Right forelimb (tissue), 1 donor: ENCODE results near the gene RAD17.
A peak's percentile ranks its signal among the peaks of the same experiment; 100 is the strongest.
"Not testable (repeated sequence)": the region's sequence is repeated elsewhere in the genome, so short reads cannot be mapped to it uniquely, and the experiment has no call there.

Experiments
- DNase-seq: peaks from one replicate; pipeline ENCODE4 v3.0.0-alpha.2; 2018

Gene RAD17

GRCh38 chr5:69404659-69405330, 35.2 kb downstream of the RAD17 start:
- DNase-seq = no peak

- peak; percentile 47 for DNase-seq
Measured at GRCh38 chr5:69414885-69415583, 45.4 kb downstream of the RAD17 start, which contains the start of gene MARVELD2. TSS of gene MARVELD2 (plus strand) at chr5:69415116. CDS start at chr5:69419386, 4,270 bp downstream.

DNA sequence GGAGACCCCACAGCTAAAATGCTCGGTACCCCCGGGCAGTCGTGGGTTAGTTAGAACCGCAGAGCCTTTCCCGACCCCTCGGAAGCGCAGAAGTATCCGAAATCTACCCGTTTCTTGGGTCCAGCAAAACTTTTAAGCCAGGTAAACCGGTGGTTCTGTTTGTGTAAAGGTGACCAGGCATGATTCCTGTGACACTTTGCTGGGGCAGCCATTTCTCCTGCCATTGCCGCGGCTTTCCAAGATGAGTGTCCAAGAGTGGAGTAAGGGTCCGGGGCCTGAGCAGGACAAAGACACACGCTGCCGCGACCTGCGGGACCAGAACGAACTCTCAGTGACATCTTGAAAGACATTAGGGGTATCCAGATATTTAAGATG, 46.0 kb downstream of the RAD17 start:
- no peak for DNase-seq

- DNase-seq = no peak
Measured at GRCh38 chr5:69416180-69416579, 46.6 kb downstream of the RAD17 start.

DNA sequence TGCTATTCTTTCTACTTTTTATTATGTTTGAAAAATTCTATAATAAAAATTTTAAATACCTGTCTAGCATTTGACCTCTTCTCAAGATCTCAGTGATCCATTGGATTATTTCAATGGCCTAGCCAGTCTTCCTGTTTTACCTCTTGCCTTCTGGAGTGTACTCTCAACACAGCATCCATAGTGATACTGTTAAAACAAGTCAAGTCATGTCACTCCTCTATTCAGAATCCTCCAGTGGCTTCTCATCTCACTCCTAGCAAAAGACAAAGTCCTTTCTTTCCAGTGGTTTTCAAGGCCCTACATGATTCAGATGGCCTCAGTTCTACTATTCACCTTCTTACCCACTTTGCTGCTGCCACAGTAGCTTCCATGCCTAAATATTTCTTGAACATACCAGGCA, 47.1 kb downstream of the RAD17 start:
- no peak for DNase-seq

- DNase-seq = no peak
Measured at GRCh38 chr5:69418554-69418953, 48.9 kb downstream of the RAD17 start.

DNA sequence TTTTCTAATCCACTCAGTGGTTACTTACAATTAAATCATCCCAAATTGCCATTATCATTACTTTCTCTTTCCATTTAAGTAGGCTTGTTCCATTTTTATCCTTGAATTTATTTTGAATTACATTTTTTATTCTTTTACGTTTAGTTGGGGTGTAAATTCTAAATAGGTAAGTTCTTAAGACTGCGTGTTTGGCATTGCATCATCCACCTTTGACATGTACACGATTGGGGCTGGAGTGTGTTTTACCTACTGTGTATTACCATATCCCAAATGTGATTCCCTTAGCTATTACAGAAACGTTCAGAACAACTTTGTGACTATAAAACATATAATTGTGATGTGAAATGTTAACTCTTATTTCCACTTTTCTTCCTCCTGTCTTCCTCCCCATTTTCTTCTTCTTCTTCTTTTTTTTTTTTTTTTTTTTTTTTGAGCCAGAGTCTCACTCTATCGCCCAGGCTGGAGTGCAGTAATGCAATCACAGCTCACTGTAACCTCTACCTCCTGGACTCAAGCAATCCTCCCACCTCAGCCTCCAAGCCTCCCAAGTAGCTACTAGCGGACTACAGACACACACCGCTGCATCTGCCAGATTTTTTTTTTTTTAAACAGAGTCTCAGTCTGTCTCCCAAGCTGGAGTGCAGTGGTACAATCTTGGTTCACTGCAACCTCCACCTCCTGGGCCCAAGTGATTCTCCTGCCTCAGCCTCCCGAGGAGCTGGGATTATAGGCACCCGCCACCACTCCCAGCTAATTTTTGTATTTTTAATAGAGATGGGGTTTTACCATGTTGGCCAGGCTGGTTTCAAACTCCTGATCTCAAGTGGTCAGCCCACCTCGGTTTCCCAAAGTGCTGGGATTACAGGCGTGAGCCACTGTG, 62.0 kb downstream of the RAD17 start:
- no peak for DNase-seq

- DNase-seq = no peak
Measured at GRCh38 chr5:69432412-69433206, 63.0 kb downstream of the RAD17 start.

DNA sequence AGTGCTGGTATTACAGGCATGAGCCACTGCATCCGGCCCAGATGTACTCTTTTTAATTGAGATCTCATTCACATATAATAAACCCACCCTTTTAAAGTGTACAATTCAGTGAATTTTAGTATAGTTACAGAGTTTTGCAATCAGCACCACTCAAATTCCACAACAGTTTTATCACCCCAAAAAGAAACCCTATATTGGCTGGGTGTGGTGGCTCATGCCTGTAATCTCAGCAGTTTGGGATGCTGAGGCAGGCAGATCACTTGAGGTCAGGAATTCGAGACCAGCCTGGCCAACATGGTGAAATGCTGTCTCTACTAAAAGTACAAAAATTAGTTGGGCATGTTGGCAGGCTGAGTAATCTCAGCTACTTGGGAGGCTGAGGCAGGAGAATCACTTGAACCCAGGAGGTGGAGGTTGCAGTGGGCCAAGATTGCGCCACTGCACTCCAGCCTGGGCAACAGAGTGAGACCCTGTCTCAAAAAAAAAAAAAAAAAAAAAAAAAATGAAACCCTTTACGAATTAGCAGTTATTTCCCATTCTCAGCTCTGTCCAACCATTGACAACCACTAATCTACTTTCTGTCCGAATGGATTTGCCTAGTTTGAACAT, 65.8 kb downstream of the RAD17 start:
- DNase-seq = not testable (repeated sequence)

- DNase-seq = no peak
Measured at GRCh38 chr5:69444127-69444754, 74.6 kb downstream of the RAD17 start.

- DNase-seq = no peak
Measured at GRCh38 chr5:69449511-69449910, 79.9 kb downstream of the RAD17 start.

GRCh38 chr5:69450116-69450515, 80.5 kb downstream of the RAD17 start:
- DNase-seq = no peak

- not testable (repeated sequence) for DNase-seq
Measured at GRCh38 chr5:69450527-69450926, 80.9 kb downstream of the RAD17 start.

DNA sequence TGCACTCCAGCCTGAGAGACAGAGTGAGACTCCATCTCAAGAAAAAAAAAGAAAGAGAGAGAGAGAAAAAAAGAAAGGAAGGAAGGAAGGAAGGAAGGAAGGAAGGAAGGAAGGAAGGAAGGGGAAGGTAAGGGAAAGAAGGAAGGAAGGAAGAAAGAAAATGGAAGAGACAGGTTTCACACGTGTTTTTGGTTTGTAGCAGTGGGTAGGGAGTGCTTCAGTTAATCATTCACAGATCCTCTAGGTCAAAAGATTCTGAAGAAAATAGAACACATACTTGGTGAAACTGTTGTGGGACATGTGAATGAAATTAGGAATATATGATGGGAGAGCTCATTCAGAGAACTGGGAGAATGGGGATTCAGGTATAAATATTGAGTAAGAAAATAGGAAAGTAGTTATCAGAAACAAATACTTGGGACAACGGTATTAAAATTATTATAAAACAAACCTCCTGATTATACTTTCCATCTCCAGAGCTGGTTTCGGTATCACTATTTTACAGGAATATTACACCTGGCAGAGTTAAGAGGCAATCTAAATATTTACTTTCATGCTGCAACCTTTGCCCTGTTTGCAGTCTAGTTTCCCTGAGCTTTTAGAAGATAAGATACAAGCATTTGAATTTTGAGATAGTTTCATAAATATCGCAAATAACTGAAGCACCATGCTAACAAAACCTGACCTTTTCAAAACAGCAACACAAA, 82.5 kb downstream of the RAD17 start:
- DNase-seq = no peak

- not testable (repeated sequence) for DNase-seq
Measured at GRCh38 chr5:69453487-69453886, 83.9 kb downstream of the RAD17 start.

DNA sequence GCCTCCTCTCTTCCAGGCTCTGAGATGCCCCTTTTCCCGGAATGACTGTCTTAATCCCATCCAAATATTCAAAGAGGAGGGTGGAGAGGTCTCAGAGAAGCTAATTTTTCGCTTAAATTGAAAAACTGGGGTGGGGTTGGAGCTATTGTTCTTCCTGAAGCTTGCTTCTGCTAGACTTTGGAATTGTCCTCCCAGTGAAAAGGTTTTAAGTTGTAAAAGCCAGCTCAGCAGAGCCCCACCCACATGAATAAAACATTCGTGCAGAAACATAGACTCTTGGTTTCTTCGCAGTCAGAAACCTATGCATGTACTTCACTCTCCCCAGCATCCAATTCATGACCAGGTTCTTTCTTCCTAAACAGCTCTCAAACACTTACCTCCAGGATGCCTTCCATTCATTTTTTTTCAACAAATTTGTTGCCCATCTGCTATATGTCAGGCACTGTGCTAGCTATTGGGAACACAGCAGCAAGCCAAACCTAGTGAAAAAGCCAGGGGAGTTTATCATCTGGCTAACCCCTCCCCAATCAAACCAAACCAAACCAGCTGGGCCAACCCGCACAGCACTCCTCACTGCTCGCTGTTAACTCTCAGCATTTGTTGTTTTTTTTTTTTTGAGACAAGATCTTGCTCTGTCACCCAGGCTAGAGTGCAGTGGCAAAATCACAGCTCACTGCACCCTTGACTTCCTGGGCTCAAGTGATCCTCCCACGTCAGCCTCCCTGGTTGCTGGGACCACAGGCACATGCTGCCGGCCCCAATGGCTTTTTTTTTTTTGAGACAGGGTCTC, 85.0 kb downstream of the RAD17 start:
- DNase-seq = no peak

GRCh38 chr5:69455428-69455988, 85.9 kb downstream of the RAD17 start:
- DNase-seq = not testable (repeated sequence)

DNA sequence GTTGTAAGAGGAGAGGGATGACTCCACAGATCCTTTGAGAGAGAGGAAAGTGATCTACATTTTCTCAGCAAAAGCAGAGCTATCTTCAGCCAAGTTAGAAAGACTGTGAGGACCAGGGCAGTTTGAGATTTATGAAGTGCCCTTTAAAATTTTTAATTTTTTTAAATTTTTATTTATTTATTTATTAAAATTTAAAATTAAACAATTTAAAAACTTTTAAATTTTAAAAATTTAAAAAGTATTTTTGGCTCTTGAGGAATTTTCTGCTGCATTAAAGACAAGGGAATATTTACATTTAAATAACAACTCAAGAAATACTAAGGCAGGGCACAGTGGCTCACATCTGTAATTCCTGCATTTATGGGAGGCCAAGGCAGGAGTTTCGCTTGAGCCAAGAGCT, 92.6 kb downstream of the RAD17 start:
- DNase-seq = no peak
